Activated CD8-positive, alpha-beta T cell treated with anti-CD3 and anti-CD28 coated beads, Interleukin-2, amount 10 ng/mL, durations not matched to agents 7 days and 5 days (primary cell): ENCODE data around the gene ABCG1. TPM values are rescaled to one million over a fixed set of nuclear protein-coding genes. Genes with fewer than 3 reads are reported as not detected.

ENCODE experiments used
- ATAC-seq: fragments of 150-1000 bp; cut with Tn5 transposase; one replicate; pipeline ENCODE4 v1.10.0; 2021; ENCODE audit warnings: moderate library complexity
- CTCF ChIA-PET: fragments of 350-600 bp; sonication (Branson Sonifier 250); formaldehyde crosslinking; loops from one replicate; lab custom pipeline; 2021; ENCODE audit warnings: antibody characterized with exemption; lab: Charles Lee
- POLR2A ChIA-PET: fragments of 350-600 bp; sonication (Branson Sonifier 250); formaldehyde crosslinking; loops from one replicate; lab custom pipeline; 2021; ENCODE audit warnings: antibody characterized with exemption; lab: Charles Lee
- DNase-seq: peaks from one replicate; pipeline ENCODE4 v3.0.0-alpha.2; 2020
- H3K27ac Mint-ChIP-seq: one replicate; pipeline ENCODE4 v1.8.0; 2021; ENCODE audit warnings: mild to moderate bottlenecking, mixed read lengths
- H3K27me3 Mint-ChIP-seq: one replicate; pipeline ENCODE4 v1.8.0; 2021; ENCODE audit warnings: low read depth, mixed read lengths
- H3K36me3 Mint-ChIP-seq: one replicate; pipeline ENCODE4 v1.8.0; 2021; ENCODE audit warnings: low read depth, mixed read lengths
- H3K4me1 Mint-ChIP-seq: one replicate; pipeline ENCODE4 v1.8.0; 2021; ENCODE audit warnings: low read depth, mixed read lengths
- H3K4me3 Mint-ChIP-seq: one replicate; pipeline ENCODE4 v1.8.0; 2021; ENCODE audit warnings: mild to moderate bottlenecking, mixed read lengths
- H3K9me3 Mint-ChIP-seq: one replicate; pipeline ENCODE4 v1.8.0; 2022; ENCODE audit warnings: mixed read lengths; ENCODE audit not compliant: insufficient read depth
- total RNA-seq, 2 experiments: library from RNA; stranded (reverse); gene quantifications; one replicate each; pipeline ENCODE4 v1.2.3, GENCODE V29; 2021

Gene ABCG1
- total RNA-seq, 2 experiments from 2014 or later = 6.7 to 8.0 TPM

- POLR2A ChIA-PET = interaction anchor here (1.4 kb wide), 1 partner anchor 79 kb away, joined by 4 read pairs; no protein-coding TSS in a partner anchor
- H3K9me3 Mint-ChIP-seq = no peaks in the 10 kb centered on the region
- no peak for ATAC-seq
- H3K27me3 Mint-ChIP-seq = no peaks in the 10 kb centered on the region
- H3K27ac Mint-ChIP-seq = no peak overlapping the region
- no peaks in the 10 kb centered on the region for H3K36me3 Mint-ChIP-seq
- H3K4me3 Mint-ChIP-seq = no peak overlapping the region
- peaks cover 9% of the 10 kb centered on the region for H3K4me1 Mint-ChIP-seq
- CTCF ChIA-PET = interaction anchor here (0.8 to 8.3 kb wide), 15 partner anchors 9 to 142 kb away, joined by 3 to 138 read pairs (median 12); partner anchors contain the start of gene ABCG1
- DNase-seq = no peak
Observed at GRCh38 chr21:42260121-42260520, 41.2 kb downstream of the ABCG1 start.

- H3K27me3 Mint-ChIP-seq = no peaks in the 10 kb centered on the region
- CTCF ChIA-PET = interaction anchor here (1.4 to 8.3 kb wide), 3 partner anchors 23 to 114 kb away, joined by 12 to 138 read pairs (median 81); no protein-coding TSS in a partner anchor
- DNase-seq (no peak), ATAC-seq (no peak)
- peaks cover 11% of the 10 kb centered on the region for H3K4me1 Mint-ChIP-seq
- H3K27ac Mint-ChIP-seq = no peak overlapping the region
- H3K36me3 Mint-ChIP-seq = no peaks in the 10 kb centered on the region
- POLR2A ChIA-PET = no interaction called here
- H3K4me3 Mint-ChIP-seq = no peak overlapping the region
- no peaks in the 10 kb centered on the region for H3K9me3 Mint-ChIP-seq
Observed at GRCh38 chr21:42261829-42262200, 42.9 kb downstream of the ABCG1 start.

GRCh38 chr21:42262831-42263231, 43.9 kb downstream of the ABCG1 start:
- H3K4me3 Mint-ChIP-seq = no peak overlapping the region
- DNase-seq (no peak), ATAC-seq (no peak)
- H3K27me3 Mint-ChIP-seq = no peaks in the 10 kb centered on the region
- POLR2A ChIA-PET = interaction anchor here (0.7 kb wide), 1 partner anchor 23 kb away, joined by 3 read pairs; no protein-coding TSS in a partner anchor
- H3K27ac Mint-ChIP-seq = no peak overlapping the region
- CTCF ChIA-PET = interaction anchor here (0.9 to 8.3 kb wide), 3 partner anchors 9 to 115 kb away, joined by 3 to 138 read pairs (median 81); no protein-coding TSS in a partner anchor
- peaks cover 18% of the 10 kb centered on the region for H3K4me1 Mint-ChIP-seq
- H3K9me3 Mint-ChIP-seq = no peaks in the 10 kb centered on the region
- no peaks in the 10 kb centered on the region for H3K36me3 Mint-ChIP-seq

- no peak for ATAC-seq
- no peak overlapping the region for H3K4me3 Mint-ChIP-seq
- H3K4me1 Mint-ChIP-seq = peaks cover 18% of the 10 kb centered on the region
- CTCF ChIA-PET = interaction anchor here (0.9 to 8.3 kb wide), 3 partner anchors 10 to 116 kb away, joined by 3 to 138 read pairs (median 4); no protein-coding TSS in a partner anchor
- POLR2A ChIA-PET = no interaction called here
- H3K27me3 Mint-ChIP-seq = no peaks in the 10 kb centered on the region
- H3K27ac Mint-ChIP-seq = no peak overlapping the region
- H3K9me3 Mint-ChIP-seq = no peaks in the 10 kb centered on the region
- no peak for DNase-seq
- H3K36me3 Mint-ChIP-seq = no peaks in the 10 kb centered on the region
Observed at GRCh38 chr21:42263591-42264131, 44.7 kb downstream of the ABCG1 start.

GRCh38 chr21:42264245-42265195, 45.6 kb downstream of the ABCG1 start:
- no peak for ATAC-seq
- H3K9me3 Mint-ChIP-seq = no peaks in the 10 kb centered on the region

GRCh38 chr21:42265231-42265812, 46.4 kb downstream of the ABCG1 start:
- ChIA-PET CTCF (interaction anchor here (1.3 to 8.3 kb wide), 2 partner anchors 101 to 117 kb away, joined by 4 to 138 read pairs; no protein-coding TSS in a partner anchor), POLR2A (no interaction called here)
- DNase-seq (no peak), ATAC-seq (no peak)
- H3K9me3 Mint-ChIP-seq = no peaks in the 10 kb centered on the region
- no peak overlapping the region for H3K4me3 Mint-ChIP-seq
- H3K27ac Mint-ChIP-seq = no peak overlapping the region
- H3K4me1 Mint-ChIP-seq = peaks cover 30% of the 10 kb centered on the region
- no peaks in the 10 kb centered on the region for H3K27me3 Mint-ChIP-seq
- H3K36me3 Mint-ChIP-seq = no peaks in the 10 kb centered on the region

More at GRCh38 chr21:42264245-42265195, 45.6 kb downstream of the ABCG1 start:
- ChIA-PET POLR2A (no interaction called here), CTCF (interaction anchor here (1.1 to 8.3 kb wide), 2 partner anchors 100 to 116 kb away, joined by 4 to 138 read pairs; no protein-coding TSS in a partner anchor)
- DNase-seq = no peak
- no peaks in the 10 kb centered on the region for H3K27me3 Mint-ChIP-seq
- peaks cover 27% of the 10 kb centered on the region for H3K4me1 Mint-ChIP-seq
- no peak overlapping the region for H3K27ac Mint-ChIP-seq
- no peak overlapping the region for H3K4me3 Mint-ChIP-seq
- no peaks in the 10 kb centered on the region for H3K36me3 Mint-ChIP-seq

GRCh38 chr21:42266971-42267556, 48.1 kb downstream of the ABCG1 start:
- no peak overlapping the region for H3K4me3 Mint-ChIP-seq
- H3K4me1 Mint-ChIP-seq = peaks cover 32% of the 10 kb centered on the region
- H3K9me3 Mint-ChIP-seq = no peaks in the 10 kb centered on the region
- H3K36me3 Mint-ChIP-seq = no peaks in the 10 kb centered on the region
- ChIA-PET CTCF (interaction anchor here (3.2 kb wide), 1 partner anchor 8 kb away, joined by 35 read pairs; no protein-coding TSS in a partner anchor), POLR2A (no interaction called here)
- peak overlapping the region; percentile 50 for H3K27ac Mint-ChIP-seq
- DNase-seq (no peak), ATAC-seq (no peak)
- H3K27me3 Mint-ChIP-seq = no peaks in the 10 kb centered on the region

- peak overlapping the region; percentile 71 for H3K27ac Mint-ChIP-seq
- DNase-seq (no peak), ATAC-seq (no peak)
- H3K27me3 Mint-ChIP-seq = no peaks in the 10 kb centered on the region
- ChIA-PET POLR2A (interaction anchor here (0.6 to 1.1 kb wide), 4 partner anchors 10 to 81 kb away, joined by 3 to 4 read pairs (median 4); no protein-coding TSS in a partner anchor), CTCF (interaction anchor here (0.6 to 3.2 kb wide), 7 partner anchors 10 to 181 kb away, joined by 3 to 35 read pairs (median 4); no protein-coding TSS in a partner anchor)
- no peak overlapping the region for H3K4me3 Mint-ChIP-seq
- no peaks in the 10 kb centered on the region for H3K36me3 Mint-ChIP-seq
- H3K9me3 Mint-ChIP-seq = no peaks in the 10 kb centered on the region
- H3K4me1 Mint-ChIP-seq = peaks cover 32% of the 10 kb centered on the region
Observed at GRCh38 chr21:42269386-42269785, 50.4 kb downstream of the ABCG1 start.

GRCh38 chr21:42271065-42271464, 52.1 kb downstream of the ABCG1 start:
- H3K27ac Mint-ChIP-seq = peak overlapping the region; percentile 41
- DNase-seq (no peak), ATAC-seq (no peak)
- ChIA-PET CTCF (interaction anchor here (1.0 to 1.1 kb wide), 3 partner anchors 12 to 107 kb away, joined by 3 to 7 read pairs (median 4); no protein-coding TSS in a partner anchor), POLR2A (interaction anchor here (1.0 kb wide), 1 partner anchor 9 kb away, joined by 3 read pairs; no protein-coding TSS in a partner anchor)
- H3K27me3 Mint-ChIP-seq = no peaks in the 10 kb centered on the region
- no peaks in the 10 kb centered on the region for H3K36me3 Mint-ChIP-seq
- H3K9me3 Mint-ChIP-seq = no peaks in the 10 kb centered on the region
- H3K4me1 Mint-ChIP-seq = peaks cover 32% of the 10 kb centered on the region
- no peak overlapping the region for H3K4me3 Mint-ChIP-seq

- DNase-seq (no peak), ATAC-seq (no peak)
- H3K27me3 Mint-ChIP-seq = no peaks in the 10 kb centered on the region
- no peak overlapping the region for H3K27ac Mint-ChIP-seq
- no peaks in the 10 kb centered on the region for H3K9me3 Mint-ChIP-seq
- peaks cover 25% of the 10 kb centered on the region for H3K4me1 Mint-ChIP-seq
- H3K36me3 Mint-ChIP-seq = no peaks in the 10 kb centered on the region
- ChIA-PET CTCF (interaction anchor here (0.8 to 1.1 kb wide), 4 partner anchors 12 to 126 kb away, joined by 3 to 7 read pairs (median 3); no protein-coding TSS in a partner anchor), POLR2A (interaction anchor here (0.6 kb wide), 1 partner anchor 220 kb away, joined by 3 read pairs; no protein-coding TSS in a partner anchor)
- no peak overlapping the region for H3K4me3 Mint-ChIP-seq
Observed at GRCh38 chr21:42272109-42272962, 53.4 kb downstream of the ABCG1 start.
